ENCODE results near the gene PIK3CG.
A peak's percentile ranks its signal among the peaks of the same experiment; 100 is the strongest.
"Not testable (repeated sequence)": the region's sequence is repeated elsewhere in the genome, so short reads cannot be mapped to it uniquely, and the experiment has no call there.

PIK3CG gene

GRCh38 chr7:106865130-106866041 lies at the start of gene PIK3CG:
Gene PIK3CG (plus strand): TSS chr7:106865282. CDS start chr7:106867562, 2,280 bp downstream.
- no peak for DNase-seq (ENCODE audit: low spot score)

DNA sequence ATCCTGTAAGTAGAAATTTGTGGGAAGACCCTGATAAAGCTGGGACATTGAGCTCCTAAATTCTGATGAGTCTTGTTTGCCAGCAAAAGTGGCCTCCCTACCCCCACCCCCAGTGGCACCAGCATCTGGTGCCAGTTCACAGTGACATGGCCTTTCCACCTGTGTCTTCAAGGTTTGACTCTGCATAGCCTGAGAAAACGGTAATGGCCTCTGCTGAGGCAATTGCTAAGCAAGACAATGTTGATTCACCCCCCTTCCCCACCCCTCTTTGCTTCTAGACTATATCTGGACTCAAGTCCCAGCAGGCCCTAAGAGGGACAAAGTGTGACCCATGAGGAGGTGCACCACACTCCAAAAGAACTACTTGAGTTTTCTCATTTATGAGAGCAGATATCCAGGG lies 48.0 kb upstream of the PIK3CG start:
- no peak for DNase-seq (ENCODE audit: low spot score)

GRCh38 chr7:106818736-106819135 lies 46.3 kb upstream of the PIK3CG start:
- no peak for DNase-seq (ENCODE audit: low spot score)

DNA sequence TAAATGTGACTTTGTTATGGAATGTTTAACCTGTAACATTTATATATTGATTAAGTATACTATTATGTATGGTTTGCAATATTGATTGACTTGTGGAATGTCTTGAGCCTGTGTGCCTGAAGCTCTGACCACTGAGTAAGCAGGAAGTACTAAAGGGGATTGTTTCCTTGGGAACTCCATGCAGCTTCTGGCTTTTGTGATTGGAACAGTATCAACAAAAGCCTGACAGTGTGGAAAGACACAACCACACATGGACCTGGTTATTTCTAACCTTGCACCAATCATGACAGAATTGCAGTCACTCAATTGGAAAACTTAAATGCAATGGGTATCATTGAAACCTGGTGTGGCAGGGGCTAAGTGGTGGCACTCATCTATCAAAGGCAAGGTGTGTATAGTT lies 45.5 kb upstream of the PIK3CG start:
- no peak for DNase-seq (ENCODE audit: low spot score)

DNA sequence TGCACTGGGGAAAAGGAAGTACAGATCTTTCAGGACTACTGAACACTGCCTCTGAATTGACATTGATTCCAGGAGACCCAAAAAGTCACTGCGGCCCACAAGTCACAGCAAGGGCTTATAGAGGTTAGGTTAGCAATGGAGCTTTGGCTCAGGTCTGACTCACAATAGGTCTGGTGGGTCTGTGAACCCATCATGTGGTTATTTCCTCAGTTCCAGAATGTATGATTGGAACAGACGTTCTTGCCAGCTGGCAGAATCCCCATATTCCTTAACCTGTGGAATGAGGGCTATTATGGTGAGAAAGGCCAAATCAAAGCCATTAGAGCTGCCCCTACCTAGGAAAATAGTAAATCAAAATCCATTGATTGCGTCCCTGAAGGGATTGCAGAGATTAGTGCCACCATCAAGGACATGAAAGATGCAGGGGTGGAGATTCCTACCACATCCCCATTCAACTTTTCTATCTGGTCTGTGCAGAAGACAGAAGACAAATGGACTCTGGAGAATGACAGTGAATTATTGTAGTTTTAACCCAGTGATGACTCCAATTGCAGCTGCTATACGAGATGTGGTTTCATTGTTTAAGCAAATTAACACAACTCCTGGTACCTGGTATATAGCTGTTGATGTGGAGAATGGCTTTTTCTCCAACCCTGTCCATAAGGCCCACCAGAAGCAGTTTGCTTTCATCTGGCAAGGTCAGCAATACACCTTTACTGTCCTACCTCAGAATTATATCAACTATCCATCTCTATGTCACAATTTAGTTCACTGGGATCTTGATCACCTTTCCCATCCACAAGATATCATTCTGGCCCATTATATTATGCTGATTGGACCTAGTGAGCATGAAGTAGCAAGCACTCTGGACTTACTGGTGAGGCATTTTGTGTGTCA lies 44.5 kb upstream of the PIK3CG start:
- no peak for DNase-seq (ENCODE audit: low spot score)

DNA sequence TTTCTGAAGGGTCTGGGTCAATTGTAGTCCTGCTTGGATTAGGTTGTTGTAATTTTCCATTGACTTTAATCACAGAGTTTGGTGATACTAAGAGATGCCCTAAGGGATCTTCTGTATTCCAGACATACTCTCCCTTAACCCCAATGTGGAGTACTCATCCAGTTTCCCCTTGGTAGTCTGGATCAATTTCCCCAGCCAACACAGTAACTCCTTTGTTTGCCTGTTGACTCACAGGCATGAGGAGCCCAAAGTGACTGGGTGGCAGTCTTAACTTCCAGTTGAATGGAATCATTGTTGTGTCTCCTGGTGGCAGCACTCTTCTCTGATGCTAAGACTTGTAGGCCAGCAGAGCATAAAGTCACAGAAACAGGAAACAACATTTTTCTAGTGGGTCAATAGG lies 41.5 kb upstream of the PIK3CG start:
- DNase-seq (ENCODE audit: low spot score) = no peak

DNA sequence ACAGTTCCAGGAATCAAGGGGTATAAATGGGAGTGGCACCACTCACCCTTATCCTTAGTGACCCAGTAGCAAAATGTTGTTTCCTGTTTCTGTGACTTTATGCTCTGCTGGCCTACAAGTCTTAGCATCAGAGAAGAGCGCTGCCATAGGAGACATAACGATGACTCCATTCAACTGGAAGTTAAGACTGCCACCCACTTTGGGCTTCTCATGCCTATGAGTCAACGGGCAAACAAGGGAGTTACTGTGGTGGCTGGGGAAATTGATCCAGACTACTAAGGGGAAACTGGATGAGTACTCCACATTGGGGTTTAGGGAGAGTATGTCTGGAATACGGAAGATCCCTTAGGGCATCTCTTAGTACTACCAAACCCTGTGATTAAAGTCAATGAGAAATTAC lies 40.6 kb upstream of the PIK3CG start:
- no peak for DNase-seq (ENCODE audit: low spot score)

- DNase-seq (ENCODE audit: low spot score) = no peak
Measured at GRCh38 chr7:106827626-106828025, 37.5 kb upstream of the PIK3CG start.

- DNase-seq (ENCODE audit: low spot score) = no peak
Measured at GRCh38 chr7:106829496-106829895, 35.6 kb upstream of the PIK3CG start.

GRCh38 chr7:106830896-106831295 lies 34.2 kb upstream of the PIK3CG start:
- not testable (repeated sequence) for DNase-seq (ENCODE audit: low spot score)

- no peak for DNase-seq (ENCODE audit: low spot score)
Measured at GRCh38 chr7:106836816-106837215, 28.3 kb upstream of the PIK3CG start.

DNA sequence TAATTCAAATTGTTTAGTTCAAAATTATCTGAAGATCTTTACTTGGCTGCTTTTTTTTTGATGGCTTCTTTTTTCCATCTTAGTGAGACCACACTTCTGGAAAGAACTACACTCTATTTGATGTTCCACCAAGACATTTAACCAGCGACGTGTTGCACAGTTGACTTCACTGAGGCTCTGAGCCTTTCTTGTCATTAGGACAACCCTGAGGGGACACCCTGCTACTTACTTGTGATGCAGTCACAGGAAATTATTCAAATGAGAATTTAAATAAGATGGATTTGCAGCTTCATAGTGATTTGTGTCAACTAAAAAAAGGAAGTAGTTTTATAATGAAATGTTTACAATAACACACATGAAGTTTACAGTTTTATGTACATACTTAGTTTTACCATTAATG lies 25.6 kb upstream of the PIK3CG start:
- DNase-seq (ENCODE audit: low spot score) = no peak

- peak; percentile 41 for DNase-seq (ENCODE audit: low spot score)
Measured at GRCh38 chr7:106840342-106840741, 24.7 kb upstream of the PIK3CG start.

DNA sequence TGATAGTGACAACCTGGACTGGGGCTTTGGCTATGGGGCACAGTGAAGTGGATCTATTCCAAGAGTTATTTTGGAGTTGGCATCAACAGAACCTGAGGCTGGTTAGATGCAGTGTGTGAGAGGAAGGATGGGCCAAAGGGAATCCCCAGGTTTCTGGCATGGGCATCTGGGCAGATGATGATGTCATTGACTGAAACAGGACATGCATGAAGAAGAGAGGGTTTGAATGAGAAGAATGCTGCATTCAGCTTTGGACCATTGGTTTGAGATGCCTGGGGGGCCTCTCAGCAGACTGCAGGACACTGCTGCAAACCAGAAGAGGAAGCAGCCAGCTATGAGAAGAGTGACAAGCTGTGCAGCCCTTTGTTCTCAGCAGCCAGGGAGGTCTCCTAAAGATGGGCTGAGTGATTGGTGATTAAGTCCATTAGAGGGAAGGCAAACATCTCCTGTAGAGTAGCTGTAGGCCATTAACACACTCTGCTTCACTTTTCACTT lies 23.1 kb upstream of the PIK3CG start:
- DNase-seq (ENCODE audit: low spot score) = no peak

DNA sequence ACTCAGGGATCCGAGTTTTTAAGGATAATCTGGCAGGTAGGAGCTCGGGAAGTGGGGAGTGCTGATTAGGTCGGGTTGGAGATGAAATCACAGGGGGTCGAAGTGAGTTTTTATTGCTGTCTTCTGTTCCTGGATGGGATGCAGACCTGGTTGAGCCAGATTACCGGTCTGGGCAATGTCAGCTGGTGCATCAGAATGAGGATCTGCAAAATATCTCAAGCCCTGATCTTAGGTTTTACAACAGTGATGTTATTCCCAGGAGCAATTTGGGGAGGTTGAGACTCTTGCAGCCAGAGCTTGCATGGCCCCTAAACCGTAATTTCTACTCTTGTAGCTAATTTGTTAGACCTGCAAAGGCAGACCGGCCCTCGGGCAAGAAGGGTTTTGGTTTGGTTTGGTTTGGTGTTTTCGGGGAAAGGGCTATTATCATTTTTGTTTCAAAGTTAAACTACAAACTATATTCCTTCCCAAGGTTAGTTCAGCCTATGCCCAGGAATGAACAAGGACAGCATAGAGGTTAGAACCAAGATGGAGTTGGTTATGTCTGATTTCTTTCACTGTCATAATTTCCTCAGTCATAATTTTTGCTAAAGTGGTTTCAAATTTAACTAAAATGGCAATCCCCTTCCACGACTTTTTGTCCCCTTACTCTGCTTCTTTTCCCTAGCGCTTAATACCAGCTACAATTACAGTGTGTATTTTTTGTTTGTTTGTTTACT lies 20.6 kb upstream of the PIK3CG start:
- no peak for DNase-seq (ENCODE audit: low spot score)

GRCh38 chr7:106848049-106848448 lies 17.0 kb upstream of the PIK3CG start:
- no peak for DNase-seq (ENCODE audit: low spot score)

GRCh38 chr7:106848851-106849442 lies 16.1 kb upstream of the PIK3CG start:
- no peak for DNase-seq (ENCODE audit: low spot score)

GRCh38 chr7:106851632-106852031 lies 13.4 kb upstream of the PIK3CG start:
- DNase-seq (ENCODE audit: low spot score) = not testable (repeated sequence)

DNA sequence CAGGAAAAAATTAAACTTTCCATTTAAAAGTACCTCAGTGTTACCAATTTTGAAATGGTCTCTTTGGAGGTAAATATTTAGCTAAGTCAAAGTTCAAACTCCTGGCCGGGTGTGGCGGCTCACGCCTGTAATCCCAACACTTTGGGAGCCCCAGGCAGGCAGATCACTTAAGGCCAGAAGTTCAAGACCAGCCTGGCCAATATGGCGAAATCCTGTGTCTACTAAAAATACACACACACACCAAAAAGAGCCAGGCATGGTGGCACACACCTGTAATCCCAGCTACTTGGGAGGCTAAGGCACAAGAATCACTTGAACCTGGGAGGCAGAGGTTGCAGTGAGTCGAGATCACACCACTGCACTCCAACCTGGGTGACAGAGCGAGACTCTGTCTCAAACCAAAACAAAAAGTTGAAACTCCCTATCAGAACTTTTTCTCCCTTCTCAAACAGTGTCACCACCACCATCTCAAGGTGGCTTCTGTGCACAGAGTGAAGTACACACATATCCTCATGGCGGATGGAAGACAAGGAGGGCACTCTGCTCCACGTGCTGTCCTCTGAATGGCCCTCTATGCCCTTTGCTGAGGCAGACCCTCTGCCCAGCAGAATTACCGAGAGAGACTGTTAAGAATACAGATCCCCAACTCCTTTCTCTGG lies 11.7 kb upstream of the PIK3CG start:
- no peak for DNase-seq (ENCODE audit: low spot score)

GRCh38 chr7:106855540-106856132 lies 9.4 kb upstream of the PIK3CG start:
- DNase-seq (ENCODE audit: low spot score) = no peak

Measured in iPS-NIHi11 (cell line).